NCI-H1930 (cell line): ENCODE measurements around the gene NAIF1.
"Not testable (repeated sequence)": the region's sequence is repeated elsewhere in the genome, so short reads cannot be mapped to it uniquely, and the experiment has no call there.

Source experiments
- DNase-seq, 2 experiments: peaks; one replicate each; lab custom pipeline; 2025; lab: John Stamatoyannopoulos, UW

NAIF1 gene

DNA sequence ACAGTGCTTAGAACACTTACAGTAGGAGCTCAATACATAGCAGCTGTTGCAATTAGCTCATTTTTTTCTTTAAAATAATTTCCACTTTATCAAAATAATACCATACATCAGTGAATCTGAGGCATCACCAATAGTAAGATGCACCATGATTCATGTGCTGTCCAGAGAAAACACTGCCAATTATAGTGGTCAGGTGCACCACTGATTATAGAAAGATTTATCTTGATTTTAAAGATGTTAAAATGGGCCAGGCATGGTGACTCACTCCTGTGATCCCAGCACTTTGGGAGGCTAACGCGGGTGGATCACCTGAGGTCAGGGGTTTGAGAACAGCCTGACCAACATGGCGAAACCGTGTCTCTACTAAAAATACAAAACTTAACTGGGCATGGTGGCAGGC, 39.4 kb downstream of the NAIF1 start:
- DNase-seq, result no peak

DNA sequence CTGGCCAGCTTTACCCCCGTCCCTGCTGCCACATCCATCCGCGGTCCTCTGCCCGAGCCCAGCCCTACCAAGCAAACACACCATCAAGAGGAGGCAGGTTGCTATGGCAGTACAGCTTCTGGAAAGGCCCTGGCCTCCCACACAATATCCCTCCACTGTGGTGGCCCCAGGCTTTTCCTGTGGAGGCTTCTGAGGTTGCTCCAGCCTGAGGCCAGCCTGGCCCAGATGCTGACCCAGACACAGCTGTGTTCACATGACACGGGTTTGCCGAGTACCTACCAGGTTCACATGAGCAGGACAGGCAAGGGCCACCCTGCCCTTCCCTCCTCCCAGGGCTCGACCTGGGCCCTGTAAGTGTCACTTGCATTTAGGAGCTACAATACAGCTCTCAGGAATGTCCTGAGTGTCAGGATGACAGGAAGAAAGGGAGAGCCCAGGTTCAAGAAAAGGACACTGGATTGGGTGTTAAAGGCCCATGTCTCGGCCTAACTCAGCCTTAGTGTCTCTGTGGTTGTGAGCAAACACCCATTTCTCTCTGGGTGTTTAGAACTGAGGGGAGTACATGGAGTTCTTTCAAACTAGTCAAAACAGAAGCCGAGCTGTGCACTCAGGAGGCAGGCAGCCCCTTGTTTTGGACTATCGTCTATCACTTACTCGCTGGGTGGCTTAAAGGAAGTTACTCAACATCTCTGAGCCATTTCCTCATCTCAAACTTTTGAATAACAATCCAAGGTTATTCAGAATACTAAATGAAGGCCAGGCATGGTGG, 40.2 kb downstream of the NAIF1 start:
- DNase-seq, result no peak

DNA sequence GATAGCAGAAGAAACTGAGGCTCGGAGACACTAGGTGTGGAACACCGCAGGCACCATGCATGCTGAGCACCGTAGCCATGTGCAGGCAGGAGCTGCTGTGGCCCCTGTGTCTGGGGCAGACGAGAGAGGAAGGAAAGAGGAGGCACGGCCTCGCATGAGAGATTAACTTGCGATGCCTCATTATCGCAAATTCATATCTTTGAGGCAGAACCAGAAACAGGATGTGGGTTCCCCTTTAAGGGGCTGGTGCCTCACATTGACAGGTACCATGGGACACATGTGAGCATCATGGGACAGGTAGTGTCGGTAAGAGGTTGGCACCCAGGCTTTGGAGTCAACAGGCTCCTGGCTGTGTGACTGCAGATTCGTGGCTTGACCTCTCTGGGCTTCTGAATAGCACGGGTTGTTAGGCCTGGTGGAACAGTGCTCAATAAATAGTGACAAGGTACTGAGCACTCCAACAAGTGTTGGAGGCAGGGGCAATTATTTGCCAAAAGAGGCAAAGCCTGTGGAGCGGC, 40.8 kb downstream of the NAIF1 start:
- no peak for DNase-seq

DNA sequence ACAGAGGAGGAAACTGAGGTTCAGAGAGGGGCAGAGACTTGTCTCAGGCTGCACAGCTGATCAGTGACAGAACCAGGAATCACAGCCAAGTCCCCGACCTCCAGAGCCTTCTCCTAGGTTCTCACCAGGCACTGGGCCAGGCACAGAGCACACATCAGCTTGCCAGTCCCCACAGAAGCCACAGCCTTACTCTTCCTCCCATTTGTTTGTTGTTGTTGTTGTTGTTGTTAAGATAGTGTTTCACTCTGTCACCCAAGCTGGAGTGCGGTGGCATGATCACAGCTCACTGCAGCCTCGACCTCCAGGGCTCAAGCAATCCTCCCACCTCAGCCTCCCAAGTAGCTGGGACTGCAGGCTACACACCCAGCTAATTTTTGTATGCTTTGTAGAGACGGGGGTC, 41.4 kb downstream of the NAIF1 start:
- DNase-seq, result no peak

DNA sequence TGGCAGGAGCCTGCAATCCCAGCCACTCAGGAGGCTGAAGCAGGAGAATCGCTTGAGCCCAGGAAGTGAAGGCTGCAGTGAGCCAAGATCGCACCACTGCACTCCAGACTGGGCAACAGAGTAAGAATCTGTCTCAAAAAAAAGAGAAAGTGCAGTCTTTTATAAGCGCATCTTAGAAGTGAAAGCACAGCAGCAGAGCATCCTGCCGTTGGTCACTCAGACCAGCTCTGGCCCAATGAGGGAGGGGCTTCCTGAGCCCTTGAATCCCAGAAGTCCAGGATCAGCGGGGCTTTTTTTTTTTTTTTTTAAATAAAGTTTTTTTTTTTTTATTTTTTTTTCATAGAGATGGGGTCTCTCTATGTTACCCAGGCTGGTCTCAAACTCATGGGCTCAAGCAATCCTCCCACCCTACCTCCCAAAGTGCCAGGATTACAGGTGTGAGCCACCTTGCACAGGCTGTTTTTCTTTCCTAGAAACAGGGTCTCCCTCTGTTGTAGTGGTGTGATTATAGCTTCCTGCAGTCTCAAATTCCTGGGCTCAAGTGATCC, 42.3 kb downstream of the NAIF1 start:
- DNase-seq, result no peak

DNA sequence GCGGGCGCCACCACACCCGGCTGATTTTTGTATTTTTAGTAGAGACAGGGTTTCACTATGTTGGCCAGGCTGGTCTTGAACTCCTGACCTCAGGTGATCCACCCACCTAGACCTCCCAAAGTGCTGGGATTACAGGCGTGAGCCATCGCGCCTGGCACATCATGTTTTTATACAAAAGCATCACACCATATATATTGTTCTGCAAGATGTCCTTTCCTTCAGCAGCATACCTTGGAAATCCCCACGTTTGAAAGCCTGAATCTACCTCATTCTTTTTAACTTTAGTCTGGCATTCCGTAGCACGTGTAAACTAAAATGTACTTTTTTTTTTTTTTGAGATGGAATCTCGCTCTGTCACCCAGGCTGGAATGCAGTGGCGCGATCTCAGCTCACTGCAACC, 43.4 kb downstream of the NAIF1 start:
- DNase-seq, result not testable (repeated sequence)

DNA sequence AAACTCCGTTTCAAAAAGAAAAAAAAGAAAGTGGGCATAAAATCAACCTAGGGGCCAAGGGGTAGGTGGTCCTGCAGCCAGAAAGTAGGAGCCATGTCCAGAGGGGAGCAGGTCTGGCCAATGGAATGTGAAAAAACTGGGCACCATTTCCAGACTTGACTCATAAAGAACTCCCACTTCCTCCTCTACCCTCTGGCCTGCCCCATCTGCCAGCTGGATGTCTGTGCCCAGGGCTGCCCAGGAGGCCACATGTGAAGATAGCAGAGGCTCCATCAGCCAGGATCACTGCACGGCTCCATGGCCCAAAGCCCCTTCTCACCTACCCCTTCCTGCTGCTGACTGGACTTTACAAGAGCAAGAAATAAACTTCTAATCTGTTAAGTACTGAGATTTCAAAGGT, 44.2 kb downstream of the NAIF1 start:
- no peak for DNase-seq

DNA sequence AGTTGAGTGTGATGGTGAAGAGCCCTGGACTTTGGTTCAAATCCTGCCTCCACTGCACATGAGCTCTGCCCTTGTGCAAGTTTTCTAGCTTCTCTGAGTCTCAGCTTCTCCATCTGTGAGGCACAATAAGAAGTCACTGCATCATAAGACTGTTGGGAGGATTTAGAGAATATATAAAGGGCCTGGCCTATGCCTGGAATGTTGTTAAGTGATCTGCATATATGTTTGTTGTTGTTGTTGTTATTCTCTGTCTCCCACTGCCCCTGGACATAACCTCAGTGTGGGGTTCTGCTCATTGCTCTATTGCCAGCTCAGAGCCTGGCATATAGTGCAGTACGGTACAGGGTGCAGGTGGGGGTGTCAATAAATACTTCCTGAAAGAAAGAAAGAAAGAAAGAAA, 46.0 kb downstream of the NAIF1 start:
- no peak for DNase-seq

DNA sequence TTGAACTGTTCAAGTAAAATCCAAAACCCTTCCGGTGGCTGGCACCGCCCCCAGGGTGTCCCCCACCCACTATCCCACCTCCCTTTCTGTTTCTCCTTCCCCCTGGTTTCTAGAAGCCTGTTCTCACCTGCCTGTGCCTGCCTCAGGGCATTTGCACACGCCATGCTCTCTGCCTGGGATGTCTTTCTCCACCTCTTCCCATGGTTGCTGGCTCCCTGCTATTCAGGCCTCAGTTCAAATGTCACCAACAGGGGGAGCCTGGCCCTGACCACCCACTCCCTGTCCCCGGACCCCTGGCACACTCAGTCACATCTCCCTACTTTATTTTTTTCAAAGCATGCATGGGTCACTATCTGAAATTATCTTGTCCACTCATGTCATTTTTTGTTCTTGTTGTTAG, 46.4 kb downstream of the NAIF1 start:
- no peak for DNase-seq

DNA sequence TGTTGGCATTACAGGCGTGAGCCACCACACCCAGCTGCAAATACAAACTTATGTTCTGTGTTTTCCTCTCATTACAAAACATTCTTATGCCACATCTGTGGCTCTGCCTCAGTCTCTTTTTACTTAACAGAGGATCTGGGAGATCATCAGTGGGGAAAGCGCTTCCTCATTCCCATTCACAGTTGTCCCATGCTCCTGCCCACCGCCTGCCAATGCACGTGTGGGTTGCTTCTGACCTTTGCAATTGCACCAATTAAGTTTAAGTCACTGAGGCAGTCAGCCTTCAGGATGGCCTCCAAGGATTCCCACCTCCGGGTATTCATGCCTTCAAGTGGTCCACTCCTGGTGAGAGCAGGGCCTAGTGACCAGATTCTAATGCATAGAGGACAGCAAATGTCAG, 51.4 kb downstream of the NAIF1 start:
- no peak for DNase-seq
